Measurements from ENCODE around the gene CARS2. TPM values are rescaled to one million over a fixed set of nuclear protein-coding genes. Genes with fewer than 3 reads are reported as not detected.
"Not testable (repeated sequence)": the region's sequence is repeated elsewhere in the genome, so short reads cannot be mapped to it uniquely, and the experiment has no call there.

Gene CARS2
- total RNA-seq, 4 donors from 2014 or later = 50.6 to 123 (median 97.7) TPM

DNA sequence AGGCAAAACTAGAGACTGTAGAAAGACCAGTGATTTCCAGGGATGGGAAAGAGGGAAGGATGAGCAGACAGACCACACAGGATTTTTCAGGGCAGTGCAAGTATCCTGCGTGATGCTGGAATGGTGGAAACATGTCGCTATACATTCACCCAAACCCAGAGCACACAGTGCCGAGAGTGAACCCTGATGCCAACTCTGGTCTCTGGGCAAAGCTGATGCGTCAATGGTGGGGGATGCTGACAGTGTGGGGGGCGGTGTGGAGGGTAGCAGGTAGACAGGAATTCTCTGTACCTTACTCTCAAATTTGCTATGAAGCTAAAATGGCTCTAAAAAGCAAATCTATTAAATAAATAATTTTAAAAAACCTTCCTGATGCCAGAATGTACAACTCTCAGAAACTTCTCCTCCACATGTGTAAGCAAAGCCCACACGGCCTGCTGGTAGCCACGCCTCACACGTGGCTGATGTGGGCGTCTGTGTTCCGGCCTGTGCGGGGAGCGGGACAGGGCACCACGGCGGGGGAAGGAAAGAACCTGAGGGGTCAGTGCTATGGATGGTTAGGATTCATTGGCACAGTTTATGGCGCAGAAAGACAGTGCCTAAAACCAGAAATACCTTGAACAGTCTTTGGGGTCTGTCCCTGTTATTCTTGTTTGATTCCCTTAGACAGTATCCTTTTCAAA, 23.9 kb downstream of the CARS2 start:
- Histone ChIP-seq H3K27me3 (no peaks in the 10 kb centered on the region), H3K9me3 (no peaks in the 10 kb centered on the region), H3K4me1 (peaks cover 0 to 14% (median 2%) of the 10 kb centered on the region in 4 donors), H3K36me3 (peaks cover 0 to 62% (median 0%) of the 10 kb centered on the region in 3 donors), H3K27ac (no peak overlapping the region), H3K4me3 (no peak overlapping the region)
- DNase-seq = no peak
- no peak for TF ChIP-seq POLR2A (IDR thresholded peaks at IDR 0.05)
- TF ChIP-seq, protein P1, sequence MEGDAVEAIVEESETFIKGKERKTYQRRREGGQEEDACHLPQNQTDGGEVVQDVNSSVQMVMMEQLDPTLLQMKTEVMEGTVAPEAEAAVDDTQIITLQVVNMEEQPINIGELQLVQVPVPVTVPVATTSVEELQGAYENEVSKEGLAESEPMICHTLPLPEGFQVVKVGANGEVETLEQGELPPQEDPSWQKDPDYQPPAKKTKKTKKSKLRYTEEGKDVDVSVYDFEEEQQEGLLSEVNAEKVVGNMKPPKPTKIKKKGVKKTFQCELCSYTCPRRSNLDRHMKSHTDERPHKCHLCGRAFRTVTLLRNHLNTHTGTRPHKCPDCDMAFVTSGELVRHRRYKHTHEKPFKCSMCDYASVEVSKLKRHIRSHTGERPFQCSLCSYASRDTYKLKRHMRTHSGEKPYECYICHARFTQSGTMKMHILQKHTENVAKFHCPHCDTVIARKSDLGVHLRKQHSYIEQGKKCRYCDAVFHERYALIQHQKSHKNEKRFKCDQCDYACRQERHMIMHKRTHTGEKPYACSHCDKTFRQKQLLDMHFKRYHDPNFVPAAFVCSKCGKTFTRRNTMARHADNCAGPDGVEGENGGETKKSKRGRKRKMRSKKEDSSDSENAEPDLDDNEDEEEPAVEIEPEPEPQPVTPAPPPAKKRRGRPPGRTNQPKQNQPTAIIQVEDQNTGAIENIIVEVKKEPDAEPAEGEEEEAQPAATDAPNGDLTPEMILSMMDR (IDR thresholded peaks at IDR 0.05) = no peak

DNA sequence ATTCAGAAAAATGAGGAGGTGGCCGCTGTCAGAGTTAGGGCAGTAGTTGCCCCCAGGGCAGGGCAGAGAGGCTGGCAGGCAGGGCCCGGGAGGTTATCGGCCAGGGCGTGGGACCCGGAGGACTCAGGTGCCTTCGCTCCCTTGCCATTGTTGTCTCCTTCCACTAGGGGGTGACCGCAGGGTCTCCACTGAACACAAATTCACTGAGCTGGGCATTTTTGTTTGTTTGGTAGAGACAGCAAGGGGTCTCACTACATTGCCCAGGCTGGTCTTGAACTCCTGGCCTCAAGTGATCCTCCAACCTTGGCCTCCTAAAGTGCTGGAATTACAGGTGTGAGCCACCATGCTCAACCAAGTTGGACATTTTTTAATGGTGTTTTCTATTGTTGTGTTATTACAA, 25.1 kb downstream of the CARS2 start:
- H3K4me1 ChIP-seq = peaks cover 0 to 14% (median 2%) of the 10 kb centered on the region in 4 donors
- DNase-seq = no peak
- TF ChIP-seq, protein P1 (IDR thresholded peaks at IDR 0.05) = peak in 5 of 6 experiments; percentile 11 to 32 (median 27)
- TF ChIP-seq POLR2A (IDR thresholded peaks at IDR 0.05) = no peak
- H3K36me3 ChIP-seq = peaks cover 0 to 62% (median 0%) of the 10 kb centered on the region in 3 donors
- H3K4me3 ChIP-seq = no peak overlapping the region
- H3K27me3 ChIP-seq = no peaks in the 10 kb centered on the region
- no peaks in the 10 kb centered on the region for H3K9me3 ChIP-seq
- H3K27ac ChIP-seq = no peak overlapping the region

DNA sequence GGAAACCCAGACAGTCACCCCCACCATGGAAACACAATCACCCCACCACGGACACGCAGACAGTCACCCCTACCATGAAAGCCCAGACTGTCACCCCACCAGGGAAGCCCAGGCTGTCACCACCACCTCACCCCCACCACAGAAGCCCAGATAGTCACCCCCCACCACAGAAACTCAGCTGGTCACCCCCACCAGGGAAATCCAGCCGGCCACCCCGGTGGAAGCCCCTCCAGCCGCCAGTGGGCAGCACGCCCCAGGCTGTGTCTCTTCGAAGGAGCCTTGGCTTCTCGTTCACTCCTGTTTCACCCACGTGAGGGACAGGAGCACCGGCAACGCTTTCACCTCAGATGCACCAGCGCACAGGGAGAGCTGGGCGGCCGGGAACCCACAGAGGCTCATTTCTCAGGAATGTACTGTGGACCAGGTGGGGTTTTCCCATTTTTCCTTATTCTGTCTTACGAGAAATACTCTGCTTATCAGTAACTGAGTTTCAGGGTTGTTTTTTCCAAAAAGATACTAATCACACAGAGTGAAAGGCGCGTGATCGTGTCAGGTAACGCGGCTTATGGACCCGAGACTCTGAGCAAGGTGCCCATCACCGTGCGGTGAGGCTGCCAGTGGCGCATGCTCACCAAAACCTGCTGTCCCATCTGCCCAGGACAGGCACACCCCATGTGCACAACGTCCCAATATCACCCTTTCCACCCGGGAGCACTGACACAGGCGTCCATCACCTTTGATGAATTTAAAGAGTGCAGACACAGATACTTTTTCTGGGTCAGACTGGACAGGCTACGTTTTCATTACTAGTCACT, 28.0 kb downstream of the CARS2 start:
- Histone ChIP-seq H3K27me3 (no peaks in the 10 kb centered on the region), H3K9me3 (no peaks in the 10 kb centered on the region), H3K4me1 (peaks cover 0 to 3% (median 0%) of the 10 kb centered on the region in 4 donors), H3K27ac (peak overlapping the region in 1 of 4 donors; percentile 84), H3K4me3 (no peak overlapping the region), H3K36me3 (peaks cover 0 to 55% (median 0%) of the 10 kb centered on the region in 3 donors)
- no peak for TF ChIP-seq POLR2A (IDR thresholded peaks at IDR 0.05)
- TF ChIP-seq, protein P1 (IDR thresholded peaks at IDR 0.05) = no peak
- DNase-seq = no peak

DNA sequence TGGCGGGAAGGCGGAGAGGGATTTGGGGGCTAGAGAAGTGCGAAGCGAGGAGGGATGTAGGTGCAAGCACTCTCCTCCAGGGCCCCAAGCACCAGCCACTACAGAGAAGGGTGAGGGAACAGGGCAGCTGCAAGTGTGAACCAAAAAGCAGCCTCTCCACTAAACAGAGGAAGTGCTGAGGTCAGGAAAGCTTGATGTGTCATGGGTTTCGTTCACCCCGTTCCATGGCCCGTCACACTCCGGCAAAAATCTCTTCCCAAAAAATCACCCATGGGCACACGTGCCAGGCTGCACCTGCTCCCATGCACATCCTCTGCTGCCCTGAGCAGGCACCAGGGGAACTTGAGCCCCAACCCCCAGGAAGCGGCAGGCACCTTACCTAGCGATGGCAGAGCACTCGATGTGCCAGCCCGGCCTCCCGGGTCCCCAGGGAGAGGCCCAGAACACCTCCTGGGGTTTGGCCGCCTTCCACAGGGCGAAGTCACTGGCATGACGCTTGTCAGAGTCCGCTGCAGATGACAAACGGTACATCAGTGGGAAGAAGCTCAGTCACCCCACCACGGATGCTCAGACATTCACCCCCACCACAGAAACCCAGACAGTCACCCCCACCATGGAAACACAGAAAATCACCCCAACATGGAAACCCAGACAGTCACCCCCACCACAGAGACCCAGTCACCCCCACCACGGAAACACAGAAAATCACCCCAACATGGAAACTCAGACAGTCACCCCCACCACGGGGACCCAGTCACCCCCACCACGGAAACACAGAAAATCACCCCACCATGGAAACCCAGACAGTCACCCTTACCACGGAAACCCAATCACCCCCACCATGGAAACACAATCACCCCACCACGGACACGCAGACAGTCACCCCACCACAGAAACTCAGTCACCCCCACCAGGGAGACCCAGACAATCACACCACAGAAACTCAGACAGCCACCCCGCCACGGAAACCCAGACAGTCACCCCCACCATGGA, 29.0 kb downstream of the CARS2 start:
- H3K27ac ChIP-seq = peak overlapping the region in 3 of 4 donors; percentile 35 to 84 (median 84)
- peaks cover 0 to 45% (median 0%) of the 10 kb centered on the region in 3 donors for H3K36me3 ChIP-seq
- H3K27me3 ChIP-seq = no peaks in the 10 kb centered on the region
- H3K4me3 ChIP-seq = peak overlapping the region in 2 of 4 donors; percentile 7 to 23
- peak in 2 of 3 donors; percentile 65 to 75 for DNase-seq
- no peak for TF ChIP-seq POLR2A (IDR thresholded peaks at IDR 0.05)
- TF ChIP-seq, protein P1 (IDR thresholded peaks at IDR 0.05) = no peak
- no peaks in the 10 kb centered on the region for H3K9me3 ChIP-seq
- peaks cover 0 to 3% (median 0%) of the 10 kb centered on the region in 4 donors for H3K4me1 ChIP-seq

GRCh38 chr13:110669814-110670213, 36.1 kb downstream of the CARS2 start:
- H3K27ac ChIP-seq, DNase-seq: not testable (repeated sequence)
- peaks cover 0 to 42% (median 0%) of the 10 kb centered on the region in 3 donors for H3K36me3 ChIP-seq

More at GRCh38 chr13:110669814-110670213, 36.1 kb downstream of the CARS2 start:
- H3K9me3 ChIP-seq, H3K4me3 ChIP-seq, H3K4me1 ChIP-seq, H3K27me3 ChIP-seq: not testable (repeated sequence)

All from Peyer's patch (tissue), 4 donors.